GM21390 (cell line): ENCODE data around the gene S100A16.
A peak's percentile ranks its signal among the peaks of the same experiment; 100 is the strongest.
"Not testable (repeated sequence)": the region's sequence is repeated elsewhere in the genome, so short reads cannot be mapped to it uniquely, and the experiment has no call there.

ENCODE experiments used
- ATAC-seq: cut with Tn5 transposase; IDR thresholded peaks from one replicate; pipeline ENCODE4 v1.9.1; 2021; ENCODE audit not compliant: unreplicated experiment

S100A16 gene, protein sequence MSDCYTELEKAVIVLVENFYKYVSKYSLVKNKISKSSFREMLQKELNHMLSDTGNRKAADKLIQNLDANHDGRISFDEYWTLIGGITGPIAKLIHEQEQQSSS

DNA sequence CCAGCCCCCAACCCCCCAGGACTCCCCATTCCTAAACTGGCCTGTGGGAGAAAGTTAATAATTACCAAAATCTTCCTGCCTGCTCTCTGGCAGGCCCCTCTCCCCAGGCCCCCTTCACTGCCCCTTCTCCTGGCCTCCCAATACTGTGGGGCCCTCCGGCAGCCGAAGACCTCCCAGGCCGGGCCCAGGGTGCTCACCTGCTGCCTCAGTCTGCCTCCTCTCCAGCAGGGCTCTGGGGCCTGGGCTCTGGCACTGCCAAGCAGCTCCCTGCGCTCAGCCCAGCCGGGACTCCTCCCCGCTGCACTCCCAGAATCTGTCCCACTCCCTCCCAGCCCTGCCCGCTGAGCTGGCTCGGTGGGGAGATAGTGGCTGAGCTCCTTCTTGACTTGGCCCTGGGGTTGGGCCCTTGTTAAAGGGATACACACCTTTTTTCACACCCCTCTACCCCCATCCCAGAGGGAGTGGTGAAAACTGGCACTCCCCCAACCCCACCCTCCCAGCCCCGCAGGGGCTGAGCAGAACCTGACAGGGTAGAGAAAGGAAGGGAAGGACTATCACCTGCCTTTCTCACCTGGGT lies at the start of gene S100A16:
S100A16 (minus strand) TSS at position 383 of the 577 bp plus-strand sequence. CDS start 4,986 bp downstream, outside the sequence.
- no peak for ATAC-seq

DNA sequence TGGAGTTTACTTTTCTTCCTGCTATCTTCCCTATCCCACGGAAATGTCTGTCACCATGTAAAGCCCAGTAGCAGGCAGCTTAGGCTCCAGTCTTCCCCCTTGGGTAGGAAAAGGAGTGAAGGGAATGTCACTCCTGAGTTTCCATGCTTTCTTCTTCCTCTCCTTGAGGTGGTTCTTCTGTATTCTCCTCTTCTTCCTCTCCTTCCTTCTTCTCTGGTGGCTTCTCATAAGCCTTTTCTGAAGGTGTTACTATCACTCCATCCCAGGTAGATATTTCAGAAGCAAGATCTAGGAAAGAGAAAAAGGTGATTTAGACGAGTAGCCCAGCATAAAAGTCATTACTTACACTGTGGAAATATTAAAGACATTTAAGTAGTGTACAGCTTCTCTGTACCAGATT lies 49.3 kb upstream of the S100A16 start:
- no peak for ATAC-seq

DNA sequence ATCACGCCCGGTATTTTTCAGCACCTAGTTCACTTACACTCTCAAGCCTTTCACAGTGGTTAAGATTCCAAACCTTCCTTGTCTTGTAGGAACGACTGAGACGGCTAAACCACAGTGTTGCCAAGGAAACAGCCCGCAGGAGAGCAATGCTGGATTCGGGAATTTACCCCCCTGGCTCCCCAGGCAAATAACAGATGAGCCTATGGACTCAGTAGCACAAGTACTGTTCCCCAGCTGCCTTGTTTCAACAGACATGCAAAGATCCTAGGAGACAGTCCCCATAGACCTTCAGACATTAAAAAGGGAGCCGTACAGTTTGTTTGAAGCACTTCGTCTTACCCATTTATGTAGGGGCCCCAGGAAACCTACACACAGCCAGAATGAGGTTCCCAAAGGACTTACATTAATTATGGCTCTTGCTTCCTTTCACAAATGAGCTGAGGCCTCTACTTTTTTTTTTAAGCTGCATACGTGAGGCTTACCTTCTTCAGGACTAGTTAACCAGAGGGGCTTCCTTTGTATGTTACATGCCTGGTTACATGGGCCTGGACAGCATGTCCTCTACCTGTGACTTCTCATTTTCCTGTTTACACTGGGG lies 48.3 kb upstream of the S100A16 start:
- no peak for ATAC-seq

DNA sequence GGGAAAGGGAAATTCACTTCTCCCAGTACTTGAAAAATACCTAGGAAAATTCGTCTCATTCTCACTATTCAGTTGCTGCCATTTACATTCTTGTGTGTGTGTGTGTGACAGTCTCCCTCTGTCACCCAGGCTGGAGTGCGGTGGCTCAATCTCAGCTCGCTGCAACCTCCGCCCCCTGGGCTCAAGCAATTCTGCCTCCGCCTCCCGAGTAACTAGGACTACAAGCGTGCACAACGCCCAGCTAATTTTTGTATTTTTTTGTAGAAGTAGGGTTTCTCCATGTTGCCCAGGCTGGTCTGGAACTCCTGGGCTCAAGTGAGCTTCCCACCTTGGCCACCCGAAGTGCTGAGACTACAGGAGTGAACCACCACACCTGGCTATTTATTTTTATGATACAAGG lies 46.7 kb upstream of the S100A16 start:
- ATAC-seq = no peak

DNA sequence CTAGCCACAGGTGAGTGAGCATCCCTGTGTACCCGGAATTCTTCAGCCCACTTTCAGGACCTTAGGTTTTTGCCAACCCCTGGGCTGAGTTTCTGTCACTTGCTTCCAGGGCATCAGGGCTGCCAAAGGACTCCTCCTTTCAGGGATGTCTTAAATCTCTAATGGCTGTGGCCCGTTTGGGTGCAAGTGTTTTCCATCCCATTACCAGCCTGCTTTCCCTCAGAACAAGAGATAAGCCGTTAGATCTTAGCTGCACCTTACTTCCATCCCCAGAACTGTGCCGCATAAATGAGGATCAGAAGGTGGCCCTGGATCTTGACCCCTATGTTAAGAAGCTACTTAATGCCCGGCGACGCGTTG lies 46.2 kb upstream of the S100A16 start:
- no peak for ATAC-seq

DNA sequence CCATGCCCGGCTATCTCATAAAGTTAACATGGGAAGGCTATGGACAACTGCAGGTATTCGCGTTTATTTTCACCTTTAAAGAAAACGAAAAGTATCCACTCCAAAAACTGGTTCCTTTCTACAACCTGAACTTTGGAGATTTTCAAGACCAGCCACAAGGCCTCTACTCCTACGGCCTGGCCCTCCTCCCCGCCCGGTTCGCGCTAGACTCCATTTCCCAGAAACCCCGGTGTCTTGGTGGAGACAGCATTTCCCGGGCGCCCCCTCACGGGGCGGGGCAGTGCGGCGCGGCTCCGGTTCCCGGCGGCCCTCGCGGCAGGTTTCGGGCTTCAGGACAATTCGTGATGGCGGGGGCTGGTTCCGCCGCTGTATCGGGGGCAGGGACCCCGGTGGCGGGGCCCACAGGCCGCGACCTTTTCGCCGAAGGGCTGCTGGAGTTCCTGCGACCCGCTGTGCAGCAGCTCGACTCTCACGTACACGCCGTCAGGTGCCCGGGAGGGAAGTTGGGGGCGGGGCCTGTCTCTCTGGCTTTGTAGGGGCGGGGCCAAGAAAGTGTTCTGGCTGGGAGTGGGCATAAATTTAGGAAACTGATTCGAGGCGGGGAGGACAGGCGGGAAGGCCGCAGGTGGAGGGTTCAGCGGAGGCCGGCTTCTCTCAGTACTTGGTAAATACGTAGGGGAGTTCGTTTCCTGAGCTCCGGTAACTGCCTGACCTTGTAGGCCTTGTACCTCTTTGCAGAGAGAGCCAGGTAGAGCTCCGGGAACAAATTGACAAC lies 45.6 kb upstream of the S100A16 start, which contains the start of gene SNAPIN:
SNAPIN (plus strand) TSS at position 304 of the 775 bp plus-strand sequence; CDS start at position 345, 41 bp downstream.
- ATAC-seq = peak; percentile 94

DNA sequence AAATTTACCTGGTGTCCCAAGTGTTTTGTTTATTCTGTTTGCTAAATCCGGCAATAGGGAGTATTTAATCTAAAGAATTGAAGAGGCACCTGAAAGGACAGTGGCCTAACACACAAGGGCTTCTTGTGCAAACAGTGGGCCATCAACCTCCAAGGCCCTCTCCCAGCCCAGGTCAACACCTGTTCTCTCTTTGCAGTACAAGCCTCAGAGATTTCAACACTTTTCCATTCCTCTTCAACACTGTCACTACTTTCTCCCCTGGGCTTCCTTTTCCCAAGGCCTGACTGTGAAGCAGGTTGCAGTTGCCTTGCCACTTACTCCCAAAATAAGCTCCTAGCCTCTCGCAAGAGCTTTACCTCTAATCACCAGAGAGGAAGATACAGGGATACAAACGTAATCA lies 42.4 kb upstream of the S100A16 start:
- no peak for ATAC-seq

DNA sequence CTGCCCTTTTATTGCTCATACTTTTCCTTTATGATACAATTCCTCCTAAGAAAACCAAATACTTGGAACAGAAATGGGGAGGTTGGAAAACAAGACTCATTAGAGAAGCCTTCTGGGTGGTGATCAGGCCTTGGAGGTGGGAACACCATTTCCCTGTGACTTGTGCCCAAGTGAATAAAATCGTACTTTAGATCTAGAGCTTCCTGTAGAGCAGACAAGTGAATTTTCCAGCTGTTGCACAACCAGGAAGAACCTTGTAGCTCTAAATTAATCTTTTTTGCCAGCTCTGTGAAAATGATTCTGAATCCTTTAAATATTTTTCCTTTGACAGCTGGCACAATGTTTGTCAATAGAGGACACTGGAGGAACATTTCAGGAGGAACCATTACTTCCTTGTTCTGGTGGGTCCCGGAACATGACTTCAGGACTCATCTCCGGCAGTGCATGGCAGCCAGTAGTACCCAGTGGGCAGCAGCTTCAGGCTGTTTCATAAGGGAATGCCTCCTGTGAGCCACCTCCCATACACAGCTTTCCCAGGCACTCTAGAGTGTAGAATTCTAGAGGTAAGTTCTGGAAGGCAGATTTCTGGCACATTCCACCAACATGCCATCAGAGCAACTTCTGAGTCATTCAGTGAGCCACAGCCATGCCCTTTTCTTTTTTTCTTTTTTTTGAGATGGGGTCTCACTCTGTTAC lies 40.0 kb upstream of the S100A16 start:
- no peak for ATAC-seq

DNA sequence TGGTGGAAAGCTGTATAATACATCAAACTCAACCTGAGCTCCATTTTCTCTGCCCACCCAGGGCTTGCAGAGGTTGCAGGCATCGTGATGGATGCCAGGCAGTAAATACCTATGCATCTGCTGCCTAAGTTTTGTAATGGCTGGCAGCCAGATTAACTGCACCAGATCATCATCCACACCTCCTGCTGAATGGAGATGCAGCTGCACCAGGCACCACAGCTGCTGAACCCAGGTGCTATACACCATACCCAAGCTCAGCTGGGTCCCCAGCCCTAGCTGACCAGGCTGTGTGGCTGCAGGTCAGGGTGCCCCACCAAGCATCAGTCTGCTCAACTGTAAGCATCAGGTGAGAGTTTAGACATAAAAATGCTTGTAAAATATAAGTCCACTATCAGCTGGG lies 38.8 kb upstream of the S100A16 start:
- no peak for ATAC-seq

DNA sequence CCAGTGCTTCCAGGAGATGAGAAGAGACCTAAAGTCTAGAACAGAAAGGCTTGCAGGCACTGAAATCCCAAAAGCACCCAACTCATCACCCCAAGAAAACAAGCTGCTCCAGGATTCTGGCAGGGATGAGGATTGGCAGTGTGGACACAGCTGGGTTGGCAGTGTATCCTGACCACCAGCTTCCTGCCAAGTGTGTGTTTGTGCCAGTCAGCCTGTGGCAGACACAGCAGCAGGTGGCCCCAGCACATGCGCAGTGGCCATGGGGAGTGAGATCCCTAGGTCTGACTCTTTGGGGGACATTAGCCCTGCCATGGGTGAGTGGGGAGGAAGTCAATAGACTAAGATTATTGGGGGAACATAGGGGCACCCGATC lies 36.9 kb upstream of the S100A16 start:
- no peak for ATAC-seq

DNA sequence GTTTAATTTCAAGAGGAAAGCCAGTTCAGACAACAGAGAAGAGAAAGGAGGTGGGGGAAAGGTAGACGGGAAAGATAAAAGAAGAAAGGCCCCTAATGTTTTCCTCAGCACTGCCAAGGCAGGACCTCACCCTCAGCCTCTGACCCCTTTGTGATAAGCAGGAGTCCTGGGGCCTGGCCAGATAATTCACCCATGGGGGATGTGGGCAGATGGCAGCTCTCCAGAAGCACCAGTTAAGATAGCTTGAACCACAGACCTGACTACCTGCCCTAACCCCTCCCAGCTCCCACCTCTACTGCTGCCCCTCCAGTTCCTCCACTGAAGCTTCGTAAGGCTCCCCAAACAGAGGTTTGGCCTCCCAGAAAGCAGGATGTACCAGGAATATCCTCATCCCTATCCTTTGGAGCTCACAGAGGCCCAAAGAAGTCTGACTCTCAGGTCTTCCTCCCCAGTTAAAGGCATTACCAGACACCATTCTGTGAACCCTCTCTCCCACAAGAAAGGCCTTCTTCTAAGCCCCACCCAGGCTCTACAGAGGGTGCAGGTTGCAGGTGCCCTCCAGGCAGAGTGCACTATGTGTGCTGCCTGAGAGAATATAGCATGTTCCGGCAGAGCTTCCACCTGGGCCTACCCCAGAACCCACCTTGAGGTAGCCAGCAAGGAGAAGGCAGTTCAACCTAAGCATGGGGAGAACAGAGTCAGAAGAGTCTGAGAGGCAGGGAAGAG lies 36.4 kb upstream of the S100A16 start:
- no peak for ATAC-seq

DNA sequence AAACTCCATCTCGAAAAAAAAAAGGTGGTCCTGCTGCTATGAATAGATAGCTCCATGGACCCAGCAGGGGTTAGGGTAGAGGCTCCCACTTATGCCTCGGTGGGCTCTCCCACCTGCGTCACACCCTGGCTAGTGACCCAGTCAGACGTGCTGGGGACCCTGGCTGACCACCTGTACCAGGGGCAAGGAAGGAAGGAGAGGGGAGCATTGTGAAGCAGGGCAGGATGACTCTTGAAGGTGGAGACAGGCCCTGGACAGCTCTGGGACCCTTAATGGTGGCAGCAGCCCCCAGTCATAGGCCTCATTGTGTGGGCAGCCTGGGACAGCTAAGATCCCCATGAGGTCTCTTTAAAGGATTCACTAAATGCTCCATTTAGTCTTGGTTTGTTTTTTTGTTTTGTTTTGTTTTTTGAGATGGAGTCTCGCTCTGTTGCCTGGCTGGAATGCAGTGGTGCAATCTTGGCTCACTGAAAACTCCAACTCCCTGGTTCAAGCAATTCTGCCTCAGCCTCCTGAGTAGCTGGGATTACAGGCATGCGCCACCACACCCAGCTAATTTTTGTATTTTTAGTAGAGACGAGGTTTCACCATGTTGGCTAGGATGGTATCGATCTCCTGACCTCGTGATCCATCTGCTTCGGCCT lies 35.2 kb upstream of the S100A16 start:
- ATAC-seq = no peak

DNA sequence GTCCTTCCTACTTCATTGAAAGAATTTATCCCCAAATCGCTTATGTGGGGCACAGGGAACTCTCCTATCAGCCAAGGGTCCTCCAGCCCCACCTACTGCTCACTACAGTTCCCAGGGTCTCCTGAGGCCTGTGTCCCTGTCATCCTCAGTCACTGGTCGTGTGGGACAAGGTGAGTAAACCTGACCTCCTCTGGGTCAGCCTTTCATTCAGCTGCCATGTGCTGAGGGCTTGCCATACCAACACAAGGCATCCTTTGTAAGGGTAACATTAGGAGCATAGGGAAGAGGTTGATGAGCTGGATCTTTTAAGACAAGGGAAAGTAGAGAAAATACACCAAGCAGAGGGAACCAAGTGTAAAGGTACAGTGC lies 34.4 kb upstream of the S100A16 start:
- ATAC-seq = no peak

DNA sequence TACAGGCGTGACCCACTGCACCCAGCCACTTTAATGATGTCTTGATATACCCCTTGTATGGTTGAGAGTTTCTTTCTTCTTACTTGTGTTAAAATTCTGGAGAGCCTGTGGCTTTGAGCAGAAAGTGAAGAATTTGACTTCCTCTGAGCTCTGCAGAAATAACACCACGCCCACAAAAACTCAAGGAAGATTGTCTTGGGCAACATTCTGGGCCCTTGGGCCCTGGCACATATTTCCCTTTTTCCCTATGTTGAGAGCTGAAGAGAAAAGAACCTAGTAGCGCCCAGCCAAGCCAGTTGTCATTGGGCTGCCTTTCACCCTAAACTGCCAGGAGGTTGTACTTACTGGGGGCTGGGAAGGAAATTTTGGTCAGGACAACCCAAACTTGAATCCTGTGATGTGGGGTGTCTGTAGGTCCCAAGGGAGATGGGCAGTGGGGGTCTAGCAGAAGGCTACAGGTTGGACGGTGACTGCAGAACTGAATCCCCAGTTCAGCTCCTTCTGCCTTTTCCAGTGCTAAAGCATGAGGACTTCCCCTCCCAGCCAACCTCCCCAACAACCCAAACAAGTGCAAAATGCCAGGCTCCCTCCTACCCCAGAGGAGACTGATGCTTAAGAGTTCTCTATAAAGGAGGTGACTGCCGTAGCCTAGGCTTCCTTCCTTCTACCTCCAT lies 33.9 kb upstream of the S100A16 start:
- ATAC-seq = no peak

DNA sequence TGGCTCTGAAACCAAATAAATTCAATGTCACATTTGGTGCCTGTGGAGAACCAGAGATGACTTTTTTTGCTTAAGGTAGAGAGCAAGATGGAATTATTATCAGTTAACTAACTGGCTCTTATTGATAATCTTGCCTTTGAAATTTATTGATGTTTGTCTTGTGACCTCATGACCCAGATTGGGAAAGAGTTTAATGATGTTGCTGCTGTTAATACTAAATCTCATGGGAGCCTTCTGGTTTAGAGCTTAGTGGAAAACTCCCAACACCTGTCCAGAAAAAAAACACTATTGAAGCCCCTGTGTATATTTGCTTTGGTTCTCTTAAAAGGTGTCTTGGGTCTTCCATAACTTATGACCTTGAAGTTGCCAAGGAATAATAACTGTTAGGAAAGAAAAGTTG lies 30.9 kb upstream of the S100A16 start:
- ATAC-seq = no peak

DNA sequence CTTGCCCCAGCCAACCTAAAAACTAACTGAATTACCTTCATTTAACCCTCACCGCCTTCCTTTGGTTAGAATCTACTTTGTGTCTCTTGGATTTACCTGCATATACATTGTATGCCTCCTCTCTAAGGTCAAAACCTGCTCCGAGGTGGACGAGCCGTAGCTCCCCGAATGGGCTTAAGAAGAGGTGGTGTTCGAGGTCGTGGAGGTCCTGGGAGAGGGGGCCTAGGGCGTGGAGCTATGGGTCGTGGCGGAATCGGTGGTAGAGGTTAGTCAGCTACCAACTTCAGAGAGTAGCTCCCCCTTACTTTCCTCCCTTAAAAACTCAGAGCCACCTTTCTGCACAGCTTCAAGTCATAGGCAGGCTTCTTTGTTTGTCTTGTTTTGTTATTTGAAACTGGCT lies 30.2 kb upstream of the S100A16 start:
- ATAC-seq = no peak

DNA sequence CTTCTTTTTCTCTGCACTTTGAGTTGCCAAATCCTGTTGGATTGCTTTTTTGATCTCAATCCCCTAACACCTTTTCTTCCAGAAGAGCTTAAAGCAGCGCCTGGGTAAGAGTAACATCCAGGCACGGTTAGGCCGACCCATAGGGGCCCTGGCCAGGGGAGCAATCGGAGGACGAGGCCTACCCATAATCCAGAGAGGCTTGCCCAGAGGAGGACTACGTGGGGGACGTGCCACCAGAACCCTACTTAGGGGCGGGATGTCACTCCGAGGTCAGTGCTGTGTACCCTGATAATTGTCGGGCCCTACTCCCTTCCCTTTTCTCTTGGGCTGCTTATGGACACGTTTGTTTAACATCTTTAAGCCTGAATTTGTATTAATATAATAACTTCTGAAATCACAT lies 29.2 kb upstream of the S100A16 start:
- no peak for ATAC-seq

DNA sequence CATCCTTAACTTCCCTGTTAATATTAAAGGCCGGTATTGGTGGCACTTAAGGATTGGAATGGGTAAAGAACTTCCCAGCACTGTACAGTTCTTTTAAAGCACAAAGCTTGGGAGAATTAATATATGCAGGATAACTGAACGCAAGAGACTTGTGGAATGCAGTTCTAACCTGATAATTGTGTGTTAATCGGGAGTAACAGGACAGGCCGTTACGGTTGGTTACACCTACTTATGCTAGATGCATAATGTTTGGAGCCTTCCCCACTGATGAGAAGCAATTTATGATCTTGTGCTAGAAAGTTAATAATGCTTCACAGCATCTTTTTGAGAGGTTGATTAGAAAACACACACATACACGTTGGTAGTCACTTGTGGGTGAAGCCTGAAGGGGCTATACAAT lies 27.9 kb upstream of the S100A16 start:
- ATAC-seq = no peak

DNA sequence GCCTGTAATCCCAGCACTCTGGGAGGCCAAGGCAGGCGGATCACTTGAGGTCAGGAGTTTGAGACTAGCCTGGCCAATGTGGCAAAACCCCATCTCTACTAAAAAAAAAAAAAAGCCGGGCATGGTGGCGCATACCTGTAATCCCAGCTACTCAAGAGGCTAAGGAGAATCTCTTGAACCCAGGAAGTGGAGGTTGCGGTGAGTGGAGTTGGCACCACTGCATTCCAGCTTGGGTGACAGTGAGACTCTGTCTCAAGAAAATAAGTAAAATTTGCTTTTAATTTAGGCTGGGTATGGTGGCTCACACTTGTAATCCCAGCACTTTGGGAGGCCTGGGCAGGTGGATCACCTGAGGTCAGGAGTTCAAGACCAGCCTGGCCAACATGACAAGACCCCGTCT lies 27.3 kb upstream of the S100A16 start:
- ATAC-seq = not testable (repeated sequence)

DNA sequence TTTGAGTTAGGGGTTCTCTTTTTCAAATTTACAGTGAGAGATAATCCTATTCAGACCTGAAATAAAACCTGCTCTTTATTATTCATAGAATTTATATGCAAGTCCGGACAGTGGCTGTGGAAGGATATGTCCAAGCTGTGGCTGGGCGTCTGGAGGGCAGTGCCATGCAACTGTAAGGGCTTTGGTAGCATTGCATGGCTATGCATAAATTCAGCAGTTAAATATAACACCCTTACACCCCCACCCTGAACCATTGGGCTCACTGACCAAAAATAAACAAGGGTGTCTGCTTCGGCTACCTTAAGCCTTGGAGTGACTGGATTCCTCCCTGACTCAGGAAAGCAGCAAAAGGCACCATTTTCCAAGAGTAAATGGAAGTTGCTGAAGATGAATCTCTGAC lies 26.3 kb upstream of the S100A16 start:
- ATAC-seq = no peak
